Gastrocnemius medialis (tissue), 4 donors: ENCODE results near the gene NEXN. TPM values are rescaled to one million over a fixed set of nuclear protein-coding genes. Genes with fewer than 3 reads are reported as not detected.

Experiments
- ATAC-seq, 2 donors: fragments of 150-250 bp; one replicate each; pipeline ENCODE4 v1.9.1; 2016
- DNase-seq, 2 donors: peaks; one replicate each; pipeline ENCODE4 v3.0.0-alpha.2; 2019
- H3K27ac ChIP-seq, 4 donors: fragments of 200-600 bp; sonication (generic); 1 replicate in 1 of 4; 2 replicates in 3 of 4; pipeline ENCODE4 v1.5.1; 2016 to 2018; ENCODE audit warnings: mild to moderate bottlenecking in 2 of 4, moderate library complexity in 1 of 4
- H3K27me3 ChIP-seq, 3 donors: fragments of 200-600 bp; sonication (generic) in 2 of 3; 1 replicate in 1 of 3; 2 replicates in 2 of 3; pipeline versions ENCODE4 v1.5.1 to v1.6.0; 2016 to 2019; ENCODE audit warnings: mild to moderate bottlenecking in 1 of 3, moderate library complexity in 1 of 3
- H3K36me3 ChIP-seq, 2 donors: fragments of 200-600 bp; sonication (generic) in 1 of 2; one replicate each; pipeline ENCODE4 v1.5.1; 2017 to 2018
- H3K4me1 ChIP-seq, 2 donors: fragments of 200-600 bp; sonication (generic) in 1 of 2; one replicate each; pipeline ENCODE4 v1.5.1; 2016 to 2017; ENCODE audit warnings: mild to moderate bottlenecking in 2 of 2
- H3K4me3 ChIP-seq, 4 donors: fragments of 200-600 bp; sonication (generic) in 3 of 4; 1 replicate in 1 of 4; 2 replicates in 3 of 4; pipeline ENCODE4 v1.5.1; 2016 to 2019; ENCODE audit warnings: mild to moderate bottlenecking in 2 of 4
- H3K9me3 ChIP-seq, 3 donors: fragments of 200-600 bp; sonication (generic) in 2 of 3; 1 replicate in 1 of 3; 2 replicates in 2 of 3; pipeline ENCODE4 v1.5.1; 2016 to 2019
- CTCF ChIP-seq, 5 experiments: fragments of 450-650 bp in 3 of 5; fragments of 200-600 bp in 2 of 5; sonication (generic) in 2 of 5; IDR thresholded peaks in 4 of 5; conservative IDR thresholded peaks in 1 of 5; 1 replicate in 4 of 5; 2 replicates in 1 of 5; pipeline ENCODE4 v1.5.1; 2016 to 2019; ENCODE audit warnings: antibody characterized with exemption in 5 of 5, mild to moderate bottlenecking in 3 of 5, moderate library complexity in 3 of 5
- POLR2A ChIP-seq, 2 donors: fragments of 450-650 bp; IDR thresholded peaks; one replicate each; pipeline ENCODE4 v1.6.1; 2017; ENCODE audit warnings: antibody characterized with exemption in 2 of 2, mild to moderate bottlenecking in 2 of 2, moderate library complexity in 2 of 2
- in situ Hi-C, 4 donors: fragments of 200-750 bp; cut with MboI; loops; one replicate each; pipeline versions ENCODE4 v1.15.0 to v1.8.0; 2017; ENCODE audit warnings: low sequenced_read_pairs in 4 of 4
- intact Hi-C: fragments of 100-400 bp; cut with DNase I; formaldehyde crosslinking; loops from one replicate; pipeline ENCODE4 v1.15.1; 2023; ENCODE audit warnings: low total_unique reads
- total RNA-seq, 4 donors: library from RNA; depleted of rRNA; stranded (reverse); fragments of >200 nt; gene quantifications; one replicate each; pipeline versions ENCODE4 v1.1.0 to v1.2.3, GENCODE V29; 2016

Gene NEXN
- total RNA-seq, 4 donors from 2014 or later, result 105 to 297 (median 200) TPM

DNA sequence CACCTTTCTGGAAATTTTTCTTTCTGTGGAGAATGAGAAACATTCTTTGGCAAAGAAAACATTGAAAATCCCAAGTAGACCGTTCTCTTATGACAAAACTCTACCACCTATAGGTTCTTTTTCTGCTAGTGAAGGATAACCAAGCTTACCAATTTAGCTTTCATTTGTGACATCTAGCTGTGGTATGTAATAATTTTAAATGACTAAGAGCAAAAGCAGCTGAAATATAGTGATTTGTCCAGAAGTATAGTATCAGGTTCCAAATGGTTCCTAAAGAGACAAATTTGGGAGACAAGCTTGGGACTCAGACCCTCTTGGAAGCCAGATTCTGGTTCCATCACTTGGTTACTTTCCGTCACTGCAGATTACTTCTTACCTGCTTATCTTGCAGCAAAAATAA is 66.1 kb downstream of the NEXN start:
- peaks cover 5 to 90% of the 10 kb centered on the region in 2 donors for H3K36me3 ChIP-seq
- H3K4me1 ChIP-seq, result no peaks in the 10 kb centered on the region

DNA sequence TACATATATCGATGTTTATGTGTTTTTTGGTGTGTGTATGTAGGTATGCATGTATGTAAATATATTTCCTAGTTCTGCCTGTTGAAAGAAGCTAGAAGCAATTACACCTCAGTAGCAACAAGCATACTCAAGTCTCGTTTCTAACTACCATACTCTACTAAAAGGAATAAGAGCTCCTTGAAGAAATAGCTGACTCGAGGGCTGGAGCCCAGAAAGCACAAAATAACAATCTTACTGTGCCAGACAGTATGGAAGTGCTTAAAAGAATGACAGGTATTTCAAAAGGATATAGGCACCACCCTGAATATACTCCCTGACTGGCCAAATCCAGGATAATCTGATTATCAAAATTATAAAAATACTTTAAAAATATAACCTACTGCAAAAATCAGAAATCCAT is 67.3 kb downstream of the NEXN start:
- no peak for TF ChIP-seq POLR2A (IDR thresholded peaks at IDR 0.05)
- no peak for TF ChIP-seq CTCF (IDR thresholded peaks at IDR 0.05 in 4 of 5, conservative IDR thresholded peaks at IDR 0.05 in 1 of 5)
- in situ Hi-C loops, result loop anchor here in 1 of 4 donors (25.0 kb wide), 1 partner anchor 157 kb away; no protein-coding TSS in a partner anchor
- peaks cover 5 to 94% of the 10 kb centered on the region in 2 donors for H3K36me3 ChIP-seq
- no peak overlapping the region for H3K27ac ChIP-seq
- intact Hi-C loops, result no loop called here
- DNase-seq (no peak), ATAC-seq (no peak)
- no peaks in the 10 kb centered on the region for H3K4me1 ChIP-seq
- H3K27me3 ChIP-seq, result no peaks in the 10 kb centered on the region
- no peaks in the 10 kb centered on the region for H3K9me3 ChIP-seq
- H3K4me3 ChIP-seq, result no peak overlapping the region

More for the DNA sequence above, 66.1 kb downstream of the NEXN start:
- ATAC-seq, result no peak
- DNase-seq, result no peak
- H3K4me3 ChIP-seq, result no peak overlapping the region
- H3K27me3 ChIP-seq, result no peaks in the 10 kb centered on the region
- TF ChIP-seq POLR2A (IDR thresholded peaks at IDR 0.05) (no peak), CTCF (IDR thresholded peaks at IDR 0.05 in 4 of 5, conservative IDR thresholded peaks at IDR 0.05 in 1 of 5) (no peak)
- no peaks in the 10 kb centered on the region for H3K9me3 ChIP-seq
- no peak overlapping the region for H3K27ac ChIP-seq
- intact Hi-C loops (loop anchor here (5.0 kb wide), 1 partner anchor 37 kb away; no protein-coding TSS in a partner anchor), in situ Hi-C loops (loop anchor here in 1 of 4 donors (25.0 kb wide), 1 partner anchor 158 kb away; no protein-coding TSS in a partner anchor)

DNA sequence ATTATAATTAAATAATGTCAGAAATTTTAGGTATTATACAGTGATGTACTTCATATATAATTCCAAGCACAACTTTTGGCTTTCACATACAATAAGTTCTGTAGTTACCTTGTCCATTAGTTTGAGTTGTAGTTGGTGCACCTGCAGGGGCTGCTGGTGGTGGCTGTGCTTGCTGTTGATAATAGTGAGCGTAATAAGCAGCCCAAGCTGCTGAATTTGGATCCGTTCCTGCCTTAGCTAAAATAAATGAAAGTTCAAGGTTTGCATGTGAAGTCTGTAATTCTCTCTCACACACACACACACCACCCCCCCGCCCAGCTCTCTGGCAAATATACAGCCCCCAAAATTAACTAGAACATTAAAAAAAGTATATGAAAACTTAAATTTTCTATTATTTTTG is 68.0 kb downstream of the NEXN start:
- no peak for TF ChIP-seq CTCF (IDR thresholded peaks at IDR 0.05 in 4 of 5, conservative IDR thresholded peaks at IDR 0.05 in 1 of 5)
- TF ChIP-seq POLR2A (IDR thresholded peaks at IDR 0.05), result no peak
- Histone ChIP-seq H3K27ac (no peak overlapping the region), H3K4me1 (no peaks in the 10 kb centered on the region), H3K9me3 (no peaks in the 10 kb centered on the region), H3K36me3 (peaks cover 5 to 97% of the 10 kb centered on the region in 2 donors), H3K27me3 (no peaks in the 10 kb centered on the region), H3K4me3 (no peak overlapping the region)
- intact Hi-C loops, result no loop called here
- in situ Hi-C loops, result loop anchor here in 1 of 4 donors (25.0 kb wide), 1 partner anchor 156 kb away; no protein-coding TSS in a partner anchor
- no peak for DNase-seq
- ATAC-seq, result no peak

DNA sequence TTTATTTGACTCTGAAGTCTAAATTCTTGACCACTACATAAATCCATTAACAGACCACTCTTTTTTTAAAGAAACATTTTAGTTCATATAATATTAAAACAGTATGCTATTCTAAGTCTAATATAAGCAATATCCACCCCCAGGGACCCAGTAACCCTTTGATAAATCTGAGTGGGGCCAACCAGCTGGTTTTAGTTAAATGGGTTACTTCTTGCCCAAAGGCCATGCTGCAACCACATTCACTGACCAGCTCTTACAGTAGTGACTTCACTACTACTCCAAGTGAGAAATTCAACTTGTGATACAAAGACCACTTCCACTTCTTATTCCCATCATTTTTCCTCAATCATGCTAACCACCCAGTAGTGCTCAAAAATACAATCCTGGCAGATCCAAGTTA is 70.0 kb downstream of the NEXN start:
- ATAC-seq (no peak), DNase-seq (no peak)
- intact Hi-C loops, result no loop called here
- H3K9me3 ChIP-seq, result no peaks in the 10 kb centered on the region
- no peak overlapping the region for H3K27ac ChIP-seq
- no peaks in the 10 kb centered on the region for H3K27me3 ChIP-seq
- no peak overlapping the region for H3K4me3 ChIP-seq
- in situ Hi-C loops, result loop anchor here in 1 of 4 donors (25.0 kb wide), 1 partner anchor 154 kb away; no protein-coding TSS in a partner anchor
- TF ChIP-seq POLR2A (IDR thresholded peaks at IDR 0.05) (no peak), CTCF (IDR thresholded peaks at IDR 0.05 in 4 of 5, conservative IDR thresholded peaks at IDR 0.05 in 1 of 5) (no peak)
- H3K36me3 ChIP-seq, result peaks cover 5 to 98% of the 10 kb centered on the region in 2 donors
- H3K4me1 ChIP-seq, result no peaks in the 10 kb centered on the region

DNA sequence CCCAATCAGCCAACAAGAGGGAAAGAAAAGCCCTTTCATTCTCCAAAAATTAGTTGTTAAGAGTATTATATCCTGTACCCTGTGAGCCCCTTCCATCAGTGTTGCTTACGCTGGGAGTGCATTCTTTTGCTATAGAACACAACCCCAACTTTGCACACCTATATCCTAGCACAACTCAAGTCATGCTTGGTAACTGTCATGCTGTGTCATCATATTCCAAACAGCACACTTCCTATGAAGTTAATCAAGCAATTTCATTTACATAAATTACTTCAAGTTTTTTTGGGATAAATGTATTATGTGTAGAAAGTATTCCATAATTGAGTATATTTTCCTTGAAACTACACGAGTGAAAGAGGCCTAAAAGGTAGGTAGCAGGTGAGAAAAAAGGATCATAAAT is 70.4 kb downstream of the NEXN start:
- Histone ChIP-seq H3K4me1 (no peaks in the 10 kb centered on the region), H3K9me3 (no peaks in the 10 kb centered on the region), H3K36me3 (peaks cover 5 to 98% of the 10 kb centered on the region in 2 donors), H3K4me3 (no peak overlapping the region), H3K27ac (no peak overlapping the region), H3K27me3 (no peaks in the 10 kb centered on the region)
- no peak for DNase-seq
- intact Hi-C loops, result no loop called here
- no peak for ATAC-seq
- in situ Hi-C loops, result loop anchor here in 1 of 4 donors (25.0 kb wide), 1 partner anchor 153 kb away; no protein-coding TSS in a partner anchor
- TF ChIP-seq POLR2A (IDR thresholded peaks at IDR 0.05), result no peak
- no peak for TF ChIP-seq CTCF (IDR thresholded peaks at IDR 0.05 in 4 of 5, conservative IDR thresholded peaks at IDR 0.05 in 1 of 5)
